WI38 (cell line): ENCODE data around the gene FAM117A.

Experiments used
- H3K4me3 ChIP-seq: 2 replicates; pipeline ENCODE4 v1.5.1; 2011; ENCODE audit warnings: low read depth, mild to moderate bottlenecking, control low read depth, low read length
- CTCF ChIP-seq: IDR thresholded peaks from 2 replicates; pipeline ENCODE4 v1.5.1; 2012; ENCODE audit warnings: low read depth, mild to moderate bottlenecking, control low read depth, low read length

The FAM117A gene

GRCh38 chr17:49738456-49739163, 25.3 kb downstream of the FAM117A start:
- H3K4me3 ChIP-seq, result no peak overlapping the region
- TF ChIP-seq CTCF, result no peak

- no peak overlapping the region for H3K4me3 ChIP-seq
- no peak for TF ChIP-seq CTCF
Measured at GRCh38 chr17:49734515-49735490, 29.1 kb downstream of the FAM117A start.

- no peak overlapping the region for H3K4me3 ChIP-seq
- TF ChIP-seq CTCF, result no peak
Measured at GRCh38 chr17:49731435-49731831, 32.5 kb downstream of the FAM117A start.

GRCh38 chr17:49730785-49731434, 33.0 kb downstream of the FAM117A start:
- no peak for TF ChIP-seq CTCF
- no peak overlapping the region for H3K4me3 ChIP-seq

- H3K4me3 ChIP-seq, result no peak overlapping the region
- no peak for TF ChIP-seq CTCF
Measured at GRCh38 chr17:49730078-49730784, 33.7 kb downstream of the FAM117A start.

GRCh38 chr17:49729069-49729468, 34.9 kb downstream of the FAM117A start:
- no peak for TF ChIP-seq CTCF
- no peak overlapping the region for H3K4me3 ChIP-seq
